ENCODE results near the gene CYP2D6.

DNA sequence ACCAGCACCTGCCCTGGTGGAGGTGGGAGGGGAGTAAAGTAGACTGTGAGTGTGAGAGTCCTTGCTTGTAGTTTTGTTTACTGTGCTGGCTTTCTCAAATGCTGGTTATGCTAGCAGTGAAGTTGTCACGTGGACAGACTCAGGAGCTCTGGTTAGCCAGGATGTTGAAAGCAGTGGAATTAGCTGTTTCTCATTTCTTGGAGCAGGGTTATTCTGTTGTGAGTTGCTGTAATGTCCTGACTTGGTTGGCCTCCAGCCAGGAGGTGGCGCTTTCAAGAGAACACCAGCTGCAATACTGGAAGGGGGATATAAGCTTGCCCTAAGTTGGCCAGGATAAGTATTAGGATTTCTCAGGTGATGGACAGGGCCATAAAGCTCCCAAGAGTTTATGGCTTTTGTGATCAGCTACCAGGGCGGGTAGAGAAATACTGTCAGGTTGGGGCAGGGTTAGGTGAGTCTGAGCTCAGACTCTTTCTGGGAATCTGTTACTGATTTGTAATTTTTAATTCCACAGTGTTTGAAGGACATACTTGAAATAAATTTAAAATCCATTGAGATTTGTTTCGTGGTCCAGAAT, 13.7 kb downstream of the CYP2D6 start:
- TF ChIP-seq EZH2 (IDR thresholded peaks at IDR 0.05; ENCODE audit: insufficient read depth, poor library complexity, severe bottlenecking): no peak
- no peak for TF ChIP-seq EZH2phosphoT487 (IDR thresholded peaks at IDR 0.05; ENCODE audit: insufficient read depth, low read depth)
